Esophagus (tissue), 2 donors: ENCODE data around the gene NTHL1. TPM values are rescaled to one million over a fixed set of nuclear protein-coding genes. Genes with fewer than 3 reads are reported as not detected.
"Not testable (repeated sequence)": the region's sequence is repeated elsewhere in the genome, so short reads cannot be mapped to it uniquely, and the experiment has no call there.

Experiments used
- H3K27ac ChIP-seq, 2 donors: one replicate each; pipeline ENCODE4 v1.5.1; 2013; ENCODE audit warnings: low read depth in 2 of 2, mild to moderate bottlenecking in 2 of 2, inconsistent platforms in 1 of 2, low read length in 1 of 2, moderate library complexity in 1 of 2
- H3K27me3 ChIP-seq, 2 donors: one replicate each; pipeline ENCODE4 v1.6.1; 2013; ENCODE audit warnings: low read length in 2 of 2, control low read depth in 1 of 2, mild to moderate bottlenecking in 1 of 2; ENCODE audit not compliant: insufficient read depth in 2 of 2, control insufficient read depth in 1 of 2
- H3K36me3 ChIP-seq, 2 donors: one replicate each; pipeline ENCODE4 v1.6.1; 2013; ENCODE audit warnings: low read length in 1 of 2; ENCODE audit not compliant: control insufficient read depth in 2 of 2, insufficient read depth in 2 of 2
- H3K4me1 ChIP-seq, 2 donors: one replicate each; pipeline ENCODE4 v1.6.1; 2013; ENCODE audit warnings: low read length in 1 of 2; ENCODE audit not compliant: control insufficient read depth in 2 of 2, insufficient read depth in 2 of 2
- H3K4me3 ChIP-seq, 2 donors: one replicate each; pipeline ENCODE4 v1.5.1; 2013; ENCODE audit warnings: low read length in 2 of 2, mild to moderate bottlenecking in 2 of 2, low read depth in 1 of 2, moderate library complexity in 1 of 2
- H3K9me3 ChIP-seq, 2 donors: one replicate each; pipeline ENCODE4 v1.6.1; 2013; ENCODE audit warnings: mild to moderate bottlenecking in 2 of 2, low read depth in 1 of 2, low read length in 1 of 2, moderate library complexity in 1 of 2; ENCODE audit not compliant: control insufficient read depth in 2 of 2, insufficient read depth in 1 of 2
- WGBS, 2 donors: extraction: QIAGEN DNeasy Blood & Tissue Kit; methylation state at CpG; one replicate each; pipeline ENCODE4 v1.1.7; 2013; 5-methylcytosine and 5-hydroxymethylcytosine counted together
- polyA plus RNA-seq, 2 donors: library from polyadenylated mRNA; stranded (reverse); fragments of 200-250 nt; gene quantifications; one replicate each; pipeline ENCODE4 v1.2.3, GENCODE V29; 2013
- donor health status: healthy with polysubstance abuse.
- donor health status: Bipolar disorder and iron deficiency.

The NTHL1 gene
- polyA plus RNA-seq, 2 donors = 15.1 to 16.2 TPM

DNA sequence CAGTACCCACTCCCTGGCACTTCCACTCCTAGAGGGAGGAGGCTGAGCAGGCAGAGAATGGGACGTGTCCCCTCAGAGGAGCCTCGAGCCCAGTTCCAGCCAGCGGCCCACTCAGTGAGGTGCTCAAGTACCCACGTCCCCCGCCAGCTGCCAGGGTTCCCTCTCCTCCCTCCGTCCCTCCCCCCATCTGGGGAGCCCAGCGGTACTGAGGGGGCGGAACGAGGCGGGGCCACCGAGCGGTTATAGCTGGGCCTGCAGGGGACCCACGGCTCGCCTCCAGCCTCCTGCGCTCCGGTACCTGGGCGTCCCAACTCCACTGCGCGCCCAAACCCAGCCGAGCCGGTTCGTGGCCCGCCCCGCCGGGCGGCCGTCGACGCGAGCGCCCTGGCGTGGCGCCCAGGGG lies 28.1 kb downstream of the NTHL1 start, which contains the start of gene NPW:
TSS of gene NPW (plus strand) at position 268 of the 403 bp plus-strand sequence.
- Histone ChIP-seq H3K36me3 (no peaks in the 10 kb centered on the region), H3K27ac (no peak within 1 kb of the TSS), H3K27me3 (peaks cover 5 to 6% of the 10 kb centered on the region in 2 donors), H3K4me1 (peaks cover 15 to 25% of the 10 kb centered on the region in 2 donors), H3K4me3 (peak within 1 kb of the TSS in 1 of 2 donors; percentile 12), H3K9me3 (peaks cover 0 to 2% of the 10 kb centered on the region in 2 donors)
- 3 to 5% methylated on average over 30 to 33 of the region's 33 CpGs for WGBS, 2 donors

GRCh38 chr16:2016407-2016922 lies 31.2 kb downstream of the NTHL1 start:
- H3K27ac ChIP-seq = no peak overlapping the region
- H3K36me3 ChIP-seq = no peaks in the 10 kb centered on the region
- peaks cover 0 to 2% of the 10 kb centered on the region in 2 donors for H3K9me3 ChIP-seq
- 54 to 59% methylated on average over 10 to 13 of the region's 13 CpGs for WGBS, 2 donors
- no peak overlapping the region for H3K4me3 ChIP-seq
- peaks cover 10 to 15% of the 10 kb centered on the region in 2 donors for H3K4me1 ChIP-seq
- peaks cover 5 to 6% of the 10 kb centered on the region in 2 donors for H3K27me3 ChIP-seq

DNA sequence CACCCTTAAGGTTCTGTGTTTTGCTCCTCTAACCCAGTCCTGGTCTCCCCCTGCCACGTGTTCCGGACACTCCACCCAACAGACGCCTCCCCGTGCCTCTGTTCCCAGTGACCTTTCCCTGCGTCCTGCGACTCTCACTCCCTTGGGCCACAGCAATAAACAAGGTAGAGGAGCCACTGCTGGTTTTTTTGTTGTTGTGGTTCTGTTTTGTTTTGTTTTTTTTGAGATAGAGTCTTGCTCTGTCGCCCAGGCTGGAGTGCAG lies 31.8 kb downstream of the NTHL1 start:
- no peaks in the 10 kb centered on the region for H3K36me3 ChIP-seq
- H3K4me1 ChIP-seq = peaks cover 10 to 15% of the 10 kb centered on the region in 2 donors
- peaks cover 5 to 6% of the 10 kb centered on the region in 2 donors for H3K27me3 ChIP-seq
- H3K9me3 ChIP-seq = peaks cover 0 to 2% of the 10 kb centered on the region in 2 donors
- peak overlapping the region; percentile 40 to 87 for H3K27ac ChIP-seq
- 85 to 88% methylated on average over 7 of the region's 7 CpGs for WGBS, 2 donors
- H3K4me3 ChIP-seq = no peak overlapping the region

DNA sequence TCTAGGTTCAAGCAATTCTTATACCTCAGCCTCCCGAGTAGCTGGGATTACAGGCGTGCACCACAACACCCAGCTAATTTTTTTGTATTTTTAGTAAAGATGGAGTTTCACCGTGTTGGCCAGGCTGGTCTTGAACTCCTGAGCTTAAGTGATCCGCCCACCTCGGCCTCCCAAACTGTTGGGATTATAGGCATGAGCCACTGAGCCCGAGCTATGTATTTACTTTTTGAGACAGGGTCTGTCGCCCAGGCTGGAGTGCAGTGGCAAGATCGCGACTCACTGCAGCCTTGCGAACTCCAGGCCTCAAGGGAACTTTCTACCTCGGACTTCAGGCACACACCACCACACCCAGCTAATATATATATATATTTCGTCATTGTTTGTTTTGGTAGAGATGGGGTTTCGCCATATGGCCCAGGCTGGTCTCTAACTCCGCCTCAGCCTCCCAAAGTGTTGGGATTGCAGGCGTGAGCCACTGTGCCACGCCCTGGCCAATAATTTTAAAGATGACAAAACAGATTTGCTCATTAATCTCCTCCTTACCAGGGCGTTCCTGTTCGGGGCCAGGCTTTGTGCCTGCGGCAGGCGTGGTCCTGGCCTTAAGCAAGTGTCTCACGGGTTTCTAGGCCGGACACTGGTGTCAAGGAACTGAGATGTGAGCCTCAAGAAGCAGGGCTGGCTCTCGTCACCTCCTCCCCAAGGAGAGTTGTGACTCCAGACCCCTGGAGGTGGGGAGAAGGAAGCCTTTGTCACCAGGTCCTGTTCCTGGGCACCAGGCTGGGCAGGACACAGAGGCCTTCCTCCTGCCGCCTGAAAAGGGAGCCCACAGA lies 32.3 kb downstream of the NTHL1 start:
- no peaks in the 10 kb centered on the region for H3K36me3 ChIP-seq
- WGBS, 2 donors = 57 to 65% methylated on average over 24 of the region's 24 CpGs
- peaks cover 5 to 17% of the 10 kb centered on the region in 2 donors for H3K4me1 ChIP-seq
- peaks cover 0 to 2% of the 10 kb centered on the region in 2 donors for H3K9me3 ChIP-seq
- peak overlapping the region; percentile 56 to 87 for H3K27ac ChIP-seq
- peaks cover 4 to 6% of the 10 kb centered on the region in 2 donors for H3K27me3 ChIP-seq
- no peak overlapping the region for H3K4me3 ChIP-seq

DNA sequence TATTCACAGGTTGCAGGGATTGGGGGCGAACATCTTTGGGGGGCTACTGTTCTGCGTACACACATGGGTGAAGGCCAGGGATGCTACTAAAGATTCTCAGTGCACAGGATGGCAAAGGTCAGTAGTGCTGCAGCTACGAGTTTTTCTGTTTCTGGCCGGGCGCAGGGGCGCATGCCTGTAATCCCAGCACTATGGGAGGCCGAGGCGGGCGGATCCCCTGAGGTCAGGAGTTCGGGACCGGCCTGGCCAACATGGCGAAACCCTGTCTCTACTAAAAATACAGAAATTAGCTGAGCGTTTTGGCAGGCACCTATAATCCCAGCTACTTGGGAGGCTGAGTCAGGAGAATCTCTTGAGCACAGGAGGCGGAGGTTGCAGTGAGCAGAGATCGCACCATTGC lies 34.1 kb downstream of the NTHL1 start:
- Histone ChIP-seq H3K36me3 (no peaks in the 10 kb centered on the region), H3K27me3 (no peaks in the 10 kb centered on the region), H3K27ac (no peak overlapping the region), H3K4me1 (peaks cover 0 to 12% of the 10 kb centered on the region in 2 donors), H3K9me3 (no peaks in the 10 kb centered on the region), H3K4me3 (no peak overlapping the region)
- WGBS, 2 donors = 92 to 93% methylated on average over 15 of the region's 15 CpGs

GRCh38 chr16:2011726-2012125 lies 35.9 kb downstream of the NTHL1 start:
- H3K36me3 ChIP-seq, H3K9me3 ChIP-seq, H3K27ac ChIP-seq, H3K27me3 ChIP-seq, H3K4me3 ChIP-seq: not testable (repeated sequence)
- H3K4me1 ChIP-seq = peaks cover 10 to 26% of the 10 kb centered on the region in 2 donors
- 85 to 90% methylated on average over 9 of the region's 9 CpGs for WGBS, 2 donors

GRCh38 chr16:2009791-2010510 lies 37.7 kb downstream of the NTHL1 start, which contains the start of gene ZNF598:
Gene ZNF598, minus strand, starts transcription at chr16:2009821.
- H3K4me3 ChIP-seq = peak within 1 kb of the TSS; percentile 84 to 88
- peak within 1 kb of the TSS; percentile 93 to 97 for H3K27ac ChIP-seq
- H3K27me3 ChIP-seq = no peaks in the 10 kb centered on the region
- peaks cover 0 to 17% of the 10 kb centered on the region in 2 donors for H3K36me3 ChIP-seq
- WGBS, 2 donors = 1 to 3% methylated on average over 36 to 52 of the region's 52 CpGs
- peaks cover 10 to 34% of the 10 kb centered on the region in 2 donors for H3K4me1 ChIP-seq
- no peaks in the 10 kb centered on the region for H3K9me3 ChIP-seq

- H3K4me3 ChIP-seq = peak overlapping the region; percentile 84 to 88
- no peaks in the 10 kb centered on the region for H3K9me3 ChIP-seq
- H3K36me3 ChIP-seq = peaks cover 0 to 18% of the 10 kb centered on the region in 2 donors
- no peaks in the 10 kb centered on the region for H3K27me3 ChIP-seq
- peak overlapping the region; percentile 90 to 97 for H3K27ac ChIP-seq
- WGBS, 2 donors = 0 to 1% methylated on average over 48 to 55 of the region's 55 CpGs
- H3K4me1 ChIP-seq = peaks cover 13 to 40% of the 10 kb centered on the region in 2 donors
Measured at GRCh38 chr16:2009164-2009711, 38.4 kb downstream of the NTHL1 start.

DNA sequence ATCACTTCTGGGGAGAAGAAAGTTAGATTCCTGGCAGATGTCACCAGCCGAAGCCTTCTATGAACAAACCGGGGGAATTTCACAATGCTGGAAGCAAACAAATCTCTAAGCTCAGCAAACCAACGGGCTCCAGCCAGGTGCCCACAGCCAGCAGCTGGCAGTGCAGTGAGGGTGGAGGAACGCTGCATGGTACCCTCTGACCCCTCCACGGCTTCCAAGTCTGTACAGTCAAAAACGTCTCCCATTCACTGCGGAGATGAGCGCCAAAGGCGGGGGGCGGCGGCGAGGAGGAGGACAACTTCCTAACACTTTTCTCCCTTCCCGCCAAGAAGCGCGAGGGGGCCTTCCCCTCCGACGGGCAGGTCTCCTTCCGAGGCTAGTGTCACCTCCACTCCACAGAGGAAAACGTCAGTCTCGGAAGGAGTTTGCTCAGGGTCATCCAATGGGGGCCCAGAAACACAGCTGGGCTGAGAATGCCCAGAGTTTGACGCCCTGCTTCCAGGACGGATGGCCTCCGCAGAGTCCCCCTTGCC lies 38.9 kb downstream of the NTHL1 start:
- Histone ChIP-seq H3K36me3 (peaks cover 0 to 18% of the 10 kb centered on the region in 2 donors), H3K4me1 (peaks cover 16 to 43% of the 10 kb centered on the region in 2 donors), H3K27ac (peak overlapping the region; percentile 90 to 97), H3K4me3 (peak overlapping the region; percentile 84 to 88), H3K9me3 (no peaks in the 10 kb centered on the region), H3K27me3 (no peaks in the 10 kb centered on the region)
- WGBS, 2 donors = 1 to 2% methylated on average over 23 of the region's 23 CpGs
